Measurements from ENCODE around the gene KMT2A.

Gene KMT2A

DNA sequence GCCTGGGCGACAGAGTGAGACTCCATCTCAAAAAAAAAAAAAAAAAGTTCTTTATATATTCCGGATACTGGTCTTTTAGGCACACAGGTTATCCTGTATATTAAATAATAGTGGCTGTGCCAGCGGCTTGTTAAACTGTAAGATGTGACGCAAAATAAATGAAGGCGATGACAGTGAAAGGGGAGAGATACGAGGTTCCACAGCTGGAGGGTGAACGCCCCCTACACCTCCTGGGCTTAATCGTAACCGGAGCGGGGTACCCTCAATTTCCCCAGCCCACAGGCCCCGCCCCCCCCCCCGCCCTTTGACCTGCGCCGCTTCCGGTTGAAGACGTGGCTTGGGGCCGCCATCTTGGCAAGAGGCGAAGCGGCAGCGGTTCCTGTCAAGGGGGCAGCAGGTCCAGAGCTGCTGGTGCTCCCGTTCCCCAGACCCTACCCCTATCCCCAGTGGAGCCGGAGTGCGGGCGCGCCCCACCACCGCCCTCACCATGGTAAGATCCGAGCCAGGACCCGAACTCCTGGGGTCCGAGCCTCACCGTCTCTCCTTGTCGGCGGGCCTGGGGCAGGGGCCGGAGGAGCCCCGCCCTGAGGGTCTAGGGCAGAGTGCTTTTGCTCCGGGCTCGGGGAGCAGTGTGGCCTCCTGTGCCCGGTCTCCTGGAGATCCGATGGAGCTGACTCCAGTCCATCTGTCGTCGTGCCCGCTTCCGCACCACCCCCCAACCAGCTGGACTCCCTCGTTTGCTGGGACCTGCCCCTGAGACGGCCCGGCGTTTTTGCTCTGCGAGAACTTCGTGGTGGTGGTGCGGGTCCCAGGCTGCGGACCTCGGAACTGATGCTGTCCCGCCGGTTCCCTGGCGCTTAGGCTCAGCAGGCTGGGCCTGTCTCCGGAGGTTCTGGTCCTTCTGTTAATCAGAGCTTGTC lies 136.0 kb downstream of the KMT2A start, which contains the start of gene ARCN1:
Gene ARCN1, plus strand, starts transcription at position 349 of the 920 bp plus-strand sequence. Its CDS starts 139 bp downstream, at position 488.
- Histone ChIP-seq H3K4me1 (ENCODE audit: control insufficient read depth in 1 of 2, insufficient read depth in 2 of 2, low read length in 2 of 2) (peaks cover 26 to 28% of the 10 kb centered on the region in 2 donors), H3K27me3 (ENCODE audit: control insufficient read depth in 1 of 2, insufficient read depth in 2 of 2, low read length in 2 of 2) (no peaks in the 10 kb centered on the region), H3K9me3 (ENCODE audit: control insufficient read depth in 1 of 2, low read length in 2 of 2) (no peaks in the 10 kb centered on the region), H3K4me3 (ENCODE audit: low read depth in 1 of 2, low read length in 2 of 2) (peak within 1 kb of the TSS; percentile 90 to 96), H3K27ac (ENCODE audit: low read depth, low read length) (peak within 1 kb of the TSS; percentile 96), H3K36me3 (ENCODE audit: control insufficient read depth in 1 of 2, insufficient read depth in 2 of 2, low read length in 2 of 2) (peaks cover 0 to 4% of the 10 kb centered on the region in 2 donors), H3K9ac (ENCODE audit: low read depth in 1 of 2, low read length in 2 of 2) (peak within 1 kb of the TSS; percentile 98 to 99)

DNA sequence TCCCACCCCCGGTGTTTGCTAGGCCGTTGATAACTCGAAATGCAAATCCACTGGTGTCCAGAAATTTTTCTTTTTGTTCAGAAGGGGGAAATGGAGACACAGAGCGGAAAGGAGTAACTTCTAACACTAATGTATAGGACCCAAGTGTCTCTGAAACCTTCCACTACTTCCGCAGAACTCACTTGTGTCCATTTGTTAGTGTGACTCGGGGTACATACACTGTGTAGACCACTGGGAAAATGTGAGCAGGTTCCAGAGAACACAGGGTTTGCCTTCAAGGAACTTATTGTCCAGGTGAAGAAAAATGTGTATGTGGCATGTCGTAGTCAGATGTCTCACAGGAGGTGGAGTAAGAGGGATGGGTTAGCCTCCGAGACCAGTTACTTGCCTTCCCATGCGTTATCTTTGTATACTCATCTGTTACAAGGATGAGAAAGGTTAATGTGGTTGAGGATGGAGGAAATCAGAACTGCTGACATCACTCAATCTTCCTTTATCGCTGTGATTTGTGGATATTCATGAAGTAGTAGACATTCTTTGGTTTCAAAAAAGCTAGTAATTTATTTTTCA lies 136.8 kb downstream of the KMT2A start:
- no peaks in the 10 kb centered on the region for H3K9me3 ChIP-seq (ENCODE audit: control insufficient read depth in 1 of 2, low read length in 2 of 2)

DNA sequence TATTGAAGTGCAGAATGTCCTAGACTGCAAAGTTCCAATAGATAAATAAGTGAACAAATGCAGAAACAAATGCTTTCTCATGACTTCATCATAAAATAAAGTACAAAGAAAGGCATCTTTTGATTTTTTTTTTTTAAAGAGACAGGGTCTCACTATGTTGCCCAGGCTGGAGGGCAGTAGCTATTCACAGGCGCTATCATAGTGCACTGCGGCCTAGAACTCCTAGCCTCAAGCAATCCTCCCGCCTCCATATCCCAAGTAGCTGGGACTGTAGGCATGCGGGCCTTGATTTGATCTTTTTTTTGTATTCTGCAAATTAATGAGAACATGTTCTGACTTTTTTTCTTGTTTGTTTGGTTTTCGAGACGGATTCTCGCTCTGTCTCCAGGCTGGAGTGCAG lies 138.3 kb downstream of the KMT2A start:
- no peaks in the 10 kb centered on the region for H3K27me3 ChIP-seq (ENCODE audit: control insufficient read depth in 1 of 2, insufficient read depth in 2 of 2, low read length in 2 of 2)
- peaks cover 26 to 28% of the 10 kb centered on the region in 2 donors for H3K4me1 ChIP-seq (ENCODE audit: control insufficient read depth in 1 of 2, insufficient read depth in 2 of 2, low read length in 2 of 2)
- H3K4me3 ChIP-seq (ENCODE audit: low read depth in 1 of 2, low read length in 2 of 2) = peak overlapping the region; percentile 21 to 90
- peaks cover 0 to 7% of the 10 kb centered on the region in 2 donors for H3K36me3 ChIP-seq (ENCODE audit: control insufficient read depth in 1 of 2, insufficient read depth in 2 of 2, low read length in 2 of 2)
- no peaks in the 10 kb centered on the region for H3K9me3 ChIP-seq (ENCODE audit: control insufficient read depth in 1 of 2, low read length in 2 of 2)
- no peak overlapping the region for H3K27ac ChIP-seq (ENCODE audit: low read depth, low read length)
- no peak overlapping the region for H3K9ac ChIP-seq (ENCODE audit: low read depth in 1 of 2, low read length in 2 of 2)

More for the DNA sequence above, 136.8 kb downstream of the KMT2A start:
- Histone ChIP-seq H3K27ac (ENCODE audit: low read depth, low read length) (peak overlapping the region; percentile 96), H3K27me3 (ENCODE audit: control insufficient read depth in 1 of 2, insufficient read depth in 2 of 2, low read length in 2 of 2) (no peaks in the 10 kb centered on the region), H3K36me3 (ENCODE audit: control insufficient read depth in 1 of 2, insufficient read depth in 2 of 2, low read length in 2 of 2) (peaks cover 0 to 7% of the 10 kb centered on the region in 2 donors), H3K4me3 (ENCODE audit: low read depth in 1 of 2, low read length in 2 of 2) (peak overlapping the region; percentile 90 to 96), H3K4me1 (ENCODE audit: control insufficient read depth in 1 of 2, insufficient read depth in 2 of 2, low read length in 2 of 2) (peaks cover 26 to 28% of the 10 kb centered on the region in 2 donors), H3K9ac (ENCODE audit: low read depth in 1 of 2, low read length in 2 of 2) (peak overlapping the region; percentile 98 to 99)

Measured in duodenal mucosa (tissue), 2 donors.